ENCODE measurements around the gene HBQ1. TPM values are rescaled to one million over a fixed set of nuclear protein-coding genes. Genes with fewer than 3 reads are reported as not detected.
"Not testable (repeated sequence)": the region's sequence is repeated elsewhere in the genome, so short reads cannot be mapped to it uniquely, and the experiment has no call there.

The HBQ1 gene
- total and polyA plus RNA-seq, 12 donors, result 0.09 TPM; not detected in 11

- Histone ChIP-seq H3K27me3 (peaks cover 19 to 60% (median 47%) of the 10 kb centered on the region in 7 donors), H3K36me3 (no peaks in the 10 kb centered on the region), H3K4me1 (peaks cover 0 to 20% (median 18%) of the 10 kb centered on the region in 9 donors), H3K4me3 (no peak overlapping the region), H3K9me3 (no peaks in the 10 kb centered on the region), H3K27ac (no peak overlapping the region)
- no peak for TF ChIP-seq CTCF (IDR thresholded peaks at IDR 0.05)
- DNase-seq, result no peak
- intact Hi-C loops (cut with DNase I), result no loop called here
- 85 to 87% methylated on average over 13 of the region's 13 CpGs for WGBS, 2 donors
- no peak for ATAC-seq
Measured at GRCh38 chr16:162271-162991, 17.8 kb upstream of the HBQ1 start.

- ATAC-seq; H3K27ac ChIP-seq; intact Hi-C loops (cut with DNase I); H3K4me3 ChIP-seq; DNase-seq; H3K9me3 ChIP-seq; H3K36me3 ChIP-seq: not testable (repeated sequence)
- WGBS, 2 donors, result 86 to 97% methylated on average over 6 to 10 of the region's 10 CpGs
- peaks cover 0 to 20% (median 18%) of the 10 kb centered on the region in 9 donors for H3K4me1 ChIP-seq
- peaks cover 26 to 60% (median 53%) of the 10 kb centered on the region in 7 donors for H3K27me3 ChIP-seq
Measured at GRCh38 chr16:163139-163538, 17.1 kb upstream of the HBQ1 start.

DNA sequence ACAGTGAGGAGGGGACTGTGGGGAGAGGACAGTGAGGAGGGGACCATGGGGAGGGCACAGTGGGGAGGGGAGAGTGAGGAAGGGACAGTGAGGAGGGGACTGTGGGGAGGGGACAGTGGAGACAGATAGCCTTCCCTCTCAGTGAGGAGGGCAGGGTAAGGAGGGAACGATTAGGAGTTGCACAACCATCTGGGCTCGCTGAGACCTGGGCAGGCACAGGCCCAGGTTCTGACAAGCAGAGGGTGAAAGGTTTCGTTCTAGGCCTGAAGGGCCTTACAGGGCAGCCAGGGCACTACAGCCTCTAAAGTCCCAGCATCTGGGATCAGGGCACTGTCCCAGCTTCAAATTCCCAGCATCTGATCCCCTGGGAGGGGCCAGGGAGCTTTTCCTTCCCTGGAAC lies 16.6 kb upstream of the HBQ1 start:
- peak in 2 of 8 donors; percentile 23 to 37 for ATAC-seq
- H3K9me3 ChIP-seq; H3K4me3 ChIP-seq; H3K36me3 ChIP-seq; intact Hi-C loops (cut with DNase I); DNase-seq; H3K27ac ChIP-seq: not testable (repeated sequence)
- H3K27me3 ChIP-seq, result peaks cover 31 to 63% (median 59%) of the 10 kb centered on the region in 7 donors
- 17 to 33% methylated on average over 1 to 2 of the region's 3 CpGs for WGBS, 2 donors
- H3K4me1 ChIP-seq, result peaks cover 0 to 20% (median 18%) of the 10 kb centered on the region in 9 donors

DNA sequence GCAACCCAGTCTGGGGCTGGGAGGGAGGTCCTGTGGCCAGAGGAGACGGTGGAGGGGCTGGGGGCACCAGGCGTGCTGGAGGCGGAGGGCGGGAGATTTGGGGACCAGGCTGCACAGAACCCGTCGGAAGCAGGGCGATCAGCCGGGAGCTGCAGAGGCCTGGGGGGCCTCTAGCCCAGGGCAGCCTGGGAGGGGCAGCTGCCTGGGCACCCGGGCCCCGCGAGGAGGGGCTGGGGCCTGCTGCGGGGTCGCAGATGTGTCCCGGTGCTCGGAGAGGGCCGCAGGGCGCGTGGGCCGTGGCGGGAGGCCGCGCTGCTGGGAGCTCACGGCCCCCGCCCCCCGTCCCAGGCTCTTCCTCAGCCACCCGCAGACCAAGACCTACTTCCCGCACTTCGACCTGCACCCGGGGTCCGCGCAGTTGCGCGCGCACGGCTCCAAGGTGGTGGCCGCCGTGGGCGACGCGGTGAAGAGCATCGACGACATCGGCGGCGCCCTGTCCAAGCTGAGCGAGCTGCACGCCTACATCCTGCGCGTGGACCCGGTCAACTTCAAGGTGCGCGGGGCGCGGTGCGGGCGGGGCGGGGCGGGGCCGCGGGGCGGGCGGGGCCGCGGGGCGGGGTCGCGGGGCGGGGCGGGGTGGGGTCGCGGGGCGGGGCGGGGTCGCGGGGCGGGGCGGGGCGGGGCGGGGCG lies 16.0 kb upstream of the HBQ1 start:
- H3K4me3 ChIP-seq; H3K27ac ChIP-seq; ATAC-seq; DNase-seq; intact Hi-C loops (cut with DNase I); H3K36me3 ChIP-seq; H3K9me3 ChIP-seq: not testable (repeated sequence)
- H3K27me3 ChIP-seq, result peaks cover 37 to 67% (median 63%) of the 10 kb centered on the region in 7 donors
- peaks cover 0 to 20% (median 18%) of the 10 kb centered on the region in 9 donors for H3K4me1 ChIP-seq
- WGBS, 2 donors, result 4% methylated on average over 12 of the region's 80 CpGs; no CpG with 5 or more reads in 1 of the 2 donors

GRCh38 chr16:164827-165538 lies 15.3 kb upstream of the HBQ1 start:
- intact Hi-C loops (cut with DNase I), result no loop called here
- ATAC-seq (peak in 2 of 8 donors; percentile 17 to 32), DNase-seq (no peak)
- Histone ChIP-seq H3K27ac (no peak overlapping the region), H3K4me3 (peak overlapping the region in 7 of 10 donors; percentile 3 to 28 (median 24)), H3K9me3 (no peaks in the 10 kb centered on the region), H3K4me1 (peaks cover 0 to 20% (median 18%) of the 10 kb centered on the region in 9 donors), H3K36me3 (no peaks in the 10 kb centered on the region), H3K27me3 (peaks cover 37 to 70% (median 63%) of the 10 kb centered on the region in 7 donors)
- 1 to 2% methylated on average over 46 to 47 of the region's 77 CpGs for whole genome bisulfite sequencing, 2 donors
- no peak for TF ChIP-seq CTCF (IDR thresholded peaks at IDR 0.05)
